HepG2 (cell line): ENCODE measurements around the gene ATRX.

Experiments used
- GZF1 ChIP-seq: sonication (generic); formaldehyde crosslinking; IDR thresholded peaks from 2 replicates; pipeline ENCODE4 v1.5.1; 2020; ENCODE audit warnings: mild to moderate bottlenecking, missing genetic modification reagents
- ZNF510 ChIP-seq: sonication (generic); formaldehyde crosslinking; IDR thresholded peaks from 2 replicates; pipeline ENCODE4 v1.4.0; 2020; ENCODE audit warnings: low read depth, mild to moderate bottlenecking, missing genetic modification reagents

DNA sequence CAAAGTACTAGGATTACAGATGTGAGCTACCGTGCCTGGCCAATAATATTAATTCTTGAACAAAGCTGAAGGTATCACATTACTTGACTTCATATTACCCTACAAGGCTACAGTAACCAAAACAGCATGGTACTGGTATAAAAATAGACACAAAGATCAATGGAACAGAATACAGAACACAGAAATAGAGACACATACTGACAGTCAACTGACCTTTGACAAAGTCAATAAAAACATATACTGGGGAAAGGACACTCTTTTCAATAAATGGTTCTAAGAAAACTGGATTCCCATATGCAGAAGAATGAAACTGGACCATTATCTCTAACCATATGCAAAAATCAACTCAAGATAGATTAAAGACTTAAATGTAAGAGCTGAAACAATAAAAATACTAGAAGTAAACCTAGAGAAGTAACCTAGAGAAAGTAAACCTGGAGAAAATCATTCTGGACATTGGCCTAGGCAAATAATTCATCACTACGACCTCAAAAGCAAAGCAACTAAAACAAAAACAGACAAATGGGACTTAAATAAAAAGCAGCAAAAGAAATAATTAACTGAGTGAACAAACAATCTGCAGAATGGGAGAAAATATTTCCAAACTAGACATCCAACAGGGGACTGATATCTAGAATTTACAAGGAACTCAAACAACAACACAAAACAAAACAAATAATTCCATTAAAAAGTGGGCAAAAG lies 182.2 kb downstream of the ATRX start:
- TF ChIP-seq GZF1 (CRISPR knock-in tag), result no peak
- TF ChIP-seq ZNF510 (CRISPR knock-in tag), result no peak
